Stimulated activated naive B cell treated with anti-CD40 and anti-IgM and Interleukin-4, amounts not matched to agents 10 μg/mL and 1 μg/mL and 100 μg/mL, for 72 hours (primary cell): ENCODE measurements around the gene HOXD12.

Experiments
- ATAC-seq, 2 donors: fragments of 150-1000 bp; cut with Tn5 transposase; replicated peaks; 2 replicates each; pipeline ENCODE4 v1.10.0; 2021; ENCODE audit warnings: moderate library complexity in 1 of 2
- DNase-seq: peaks from one replicate; pipeline ENCODE4 v3.0.0; 2021
- H3K27ac Mint-ChIP-seq: one replicate; pipeline ENCODE4 v1.8.0; 2022; ENCODE audit warnings: mild to moderate bottlenecking, mixed read lengths
- H3K27me3 Mint-ChIP-seq, 2 donors: one replicate each; pipeline ENCODE4 v1.8.0; 2022; ENCODE audit warnings: mixed read lengths in 2 of 2
- H3K36me3 Mint-ChIP-seq, 2 donors: one replicate each; pipeline ENCODE4 v1.8.0; 2022; ENCODE audit warnings: mixed read lengths in 2 of 2, mild to moderate bottlenecking in 1 of 2
- H3K4me1 Mint-ChIP-seq, 2 donors: one replicate each; pipeline ENCODE4 v1.8.0; 2022; ENCODE audit warnings: mixed read lengths in 2 of 2, mild to moderate bottlenecking in 1 of 2
- H3K4me3 Mint-ChIP-seq, 2 donors: one replicate each; pipeline ENCODE4 v1.8.0; 2022; ENCODE audit warnings: mild to moderate bottlenecking in 2 of 2, mixed read lengths in 2 of 2, moderate library complexity in 1 of 2
- H3K9me3 Mint-ChIP-seq, 2 donors: one replicate each; pipeline ENCODE4 v1.8.0; 2022; ENCODE audit warnings: mixed read lengths in 2 of 2, mild to moderate bottlenecking in 1 of 2

Gene HOXD12

DNA sequence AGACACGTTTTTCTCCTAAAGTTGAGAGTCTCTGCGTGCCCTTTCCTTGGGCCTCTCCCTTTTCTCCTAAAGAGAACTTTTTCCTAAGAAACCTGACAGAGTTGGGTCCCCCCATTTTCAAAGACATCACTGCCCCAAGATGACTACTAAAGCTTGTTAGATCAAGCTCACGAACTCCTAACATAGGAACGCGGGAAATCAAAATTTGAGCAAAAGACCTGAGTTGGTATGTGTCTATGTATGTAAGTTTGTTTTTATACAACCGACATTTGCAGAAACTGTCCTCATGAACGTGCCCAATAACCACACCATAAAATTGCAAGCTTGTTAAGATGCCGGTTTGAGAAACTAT lies 5.7 kb upstream of the HOXD12 start:
- DNase-seq (no peak), ATAC-seq (no peak)
- H3K4me3 Mint-ChIP-seq, result peak overlapping the region in 1 of 2 donors; percentile 19
- H3K4me1 Mint-ChIP-seq, result peaks cover 21 to 24% of the 10 kb centered on the region in 2 donors
- peaks cover 71 to 86% of the 10 kb centered on the region in 2 donors for H3K27me3 Mint-ChIP-seq
- peaks cover 0 to 6% of the 10 kb centered on the region in 2 donors for H3K9me3 Mint-ChIP-seq
- H3K36me3 Mint-ChIP-seq, result peaks cover 0 to 5% of the 10 kb centered on the region in 2 donors
- peak overlapping the region; percentile 84 for H3K27ac Mint-ChIP-seq

DNA sequence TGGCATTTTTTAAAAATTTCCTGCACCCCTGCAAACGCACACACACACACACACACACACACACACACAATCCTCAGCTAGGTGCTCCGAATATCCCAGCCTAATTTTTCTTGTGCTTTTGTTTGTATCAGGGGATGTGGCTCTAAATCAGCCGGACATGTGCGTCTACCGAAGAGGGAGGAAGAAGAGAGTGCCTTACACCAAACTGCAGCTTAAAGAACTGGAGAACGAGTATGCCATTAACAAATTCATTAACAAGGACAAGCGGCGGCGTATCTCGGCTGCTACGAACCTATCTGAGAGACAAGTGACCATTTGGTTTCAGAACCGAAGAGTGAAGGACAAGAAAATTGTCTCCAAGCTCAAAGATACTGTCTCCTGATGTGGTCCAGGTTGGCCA lies 5.2 kb upstream of the HOXD12 start:
- DNase-seq, result no peak
- H3K27ac Mint-ChIP-seq, result no peak overlapping the region

GRCh38 chr2:176095421-176095820 lies 4.2 kb upstream of the HOXD12 start:
- Mint-ChIP-seq H3K27me3 (peaks cover 69 to 89% of the 10 kb centered on the region in 2 donors), H3K36me3 (peaks cover 0 to 5% of the 10 kb centered on the region in 2 donors), H3K9me3 (peaks cover 0 to 6% of the 10 kb centered on the region in 2 donors), H3K4me3 (no peak overlapping the region), H3K27ac (no peak overlapping the region), H3K4me1 (peaks cover 21 to 24% of the 10 kb centered on the region in 2 donors)
- no peak for DNase-seq
- no peak for ATAC-seq

More for the DNA sequence above, 5.2 kb upstream of the HOXD12 start:
- H3K27me3 Mint-ChIP-seq, result peaks cover 69 to 86% of the 10 kb centered on the region in 2 donors
- H3K9me3 Mint-ChIP-seq, result peaks cover 0 to 6% of the 10 kb centered on the region in 2 donors
- H3K4me3 Mint-ChIP-seq, result no peak overlapping the region
- peaks cover 21 to 24% of the 10 kb centered on the region in 2 donors for H3K4me1 Mint-ChIP-seq
- H3K36me3 Mint-ChIP-seq, result peaks cover 0 to 5% of the 10 kb centered on the region in 2 donors
- no peak for ATAC-seq

DNA sequence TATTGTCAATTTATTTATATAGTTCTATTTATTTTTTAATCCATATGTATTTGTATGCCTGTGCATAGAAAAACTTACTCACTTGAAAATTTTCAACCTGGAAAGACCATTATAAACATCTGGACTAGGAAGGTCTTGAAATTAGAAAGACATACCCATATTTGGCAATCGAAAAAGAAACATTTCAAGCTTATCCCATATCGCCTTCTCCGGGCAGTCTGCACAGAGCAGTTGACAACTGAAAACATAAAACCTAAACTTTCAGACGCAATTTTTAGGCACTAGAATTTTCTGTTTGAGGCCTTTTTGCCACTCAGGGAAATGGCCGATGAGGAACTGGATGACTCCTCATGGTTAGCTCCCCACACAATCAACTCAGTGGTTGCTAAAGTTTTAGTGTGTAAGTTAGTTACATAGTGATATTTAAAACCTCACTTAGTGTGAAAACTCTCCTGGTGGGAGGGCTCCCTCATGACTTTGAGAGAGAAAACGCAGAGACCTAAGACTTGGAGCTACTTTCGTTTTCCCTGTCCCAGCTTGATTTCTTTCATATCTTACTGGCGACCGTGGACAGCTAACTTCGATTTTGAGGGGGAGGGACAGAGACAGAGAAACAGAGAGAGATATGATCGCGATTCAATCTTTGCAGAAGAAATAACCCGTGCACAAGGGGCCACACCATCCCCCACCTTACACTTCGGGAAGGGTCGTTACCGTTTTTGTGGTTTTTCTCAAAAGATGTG lies 3.2 kb upstream of the HOXD12 start:
- DNase-seq, result no peak
- no peak for ATAC-seq
- H3K27me3 Mint-ChIP-seq, result peaks cover 70 to 90% of the 10 kb centered on the region in 2 donors
- H3K36me3 Mint-ChIP-seq, result no peaks in the 10 kb centered on the region
- peaks cover 0 to 3% of the 10 kb centered on the region in 2 donors for H3K9me3 Mint-ChIP-seq
- peaks cover 21 to 24% of the 10 kb centered on the region in 2 donors for H3K4me1 Mint-ChIP-seq
- no peak overlapping the region for H3K27ac Mint-ChIP-seq
- H3K4me3 Mint-ChIP-seq, result peak overlapping the region; percentile 75 to 76

- Mint-ChIP-seq H3K4me3 (peak overlapping the region; percentile 75 to 76), H3K27ac (peak overlapping the region; percentile 21), H3K27me3 (peaks cover 70 to 90% of the 10 kb centered on the region in 2 donors), H3K4me1 (peaks cover 15 to 17% of the 10 kb centered on the region in 2 donors), H3K36me3 (no peaks in the 10 kb centered on the region), H3K9me3 (peaks cover 0 to 3% of the 10 kb centered on the region in 2 donors)
- ATAC-seq (peak; percentile 76 to 78), DNase-seq (peak; percentile 47)
These were observed 2.4 kb upstream of the HOXD12 start for GRCh38 chr2:176096986-176097819.

GRCh38 chr2:176097820-176098365 lies 1.7 kb upstream of the HOXD12 start:
- H3K27ac Mint-ChIP-seq, result peak overlapping the region; percentile 21

DNA sequence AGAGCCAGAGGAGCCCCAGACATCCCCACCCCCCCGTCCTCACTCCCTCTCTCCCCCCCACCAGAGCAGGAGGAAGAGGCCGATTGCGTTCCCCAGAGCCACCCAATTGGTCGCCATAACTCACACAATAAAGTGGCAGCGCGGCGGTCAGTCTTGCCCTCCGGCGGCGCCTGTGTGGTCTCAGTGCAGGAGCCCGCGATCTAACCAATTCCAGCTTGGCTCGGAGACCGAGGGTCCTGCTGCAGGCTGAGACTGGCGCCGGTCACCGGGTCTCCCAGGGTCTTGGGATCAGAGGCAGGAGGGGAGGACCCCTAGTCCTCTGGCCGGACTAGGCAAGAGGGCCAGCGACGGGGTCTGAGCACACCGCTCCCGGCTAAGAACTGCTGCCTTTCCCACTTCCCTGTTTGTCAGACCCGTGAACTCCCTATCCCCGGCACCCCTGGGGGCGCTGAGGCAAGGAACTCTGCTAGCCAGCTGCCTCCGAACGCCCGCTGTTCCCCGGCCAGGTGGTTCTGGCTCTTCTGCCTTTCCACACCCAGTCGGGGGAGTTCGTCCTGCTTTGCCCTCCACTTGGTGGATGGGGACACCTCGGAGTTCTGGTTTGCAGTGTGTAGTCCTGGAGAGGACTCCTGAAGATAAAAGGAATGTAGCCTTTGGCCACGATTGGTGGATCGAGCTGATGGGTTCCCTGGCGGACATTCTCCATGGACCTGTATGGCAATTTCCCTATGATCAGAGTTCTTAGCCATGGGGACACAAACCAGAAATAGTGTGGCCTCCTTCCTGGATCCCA lies 1.0 kb upstream of the HOXD12 start:
- Mint-ChIP-seq H3K4me3 (no peak overlapping the region), H3K36me3 (no peaks in the 10 kb centered on the region), H3K4me1 (peaks cover 14 to 17% of the 10 kb centered on the region in 2 donors), H3K9me3 (peaks cover 0 to 1% of the 10 kb centered on the region in 2 donors), H3K27ac (no peak overlapping the region), H3K27me3 (peaks cover 76 to 93% of the 10 kb centered on the region in 2 donors)
- DNase-seq (no peak), ATAC-seq (no peak)

More at GRCh38 chr2:176097820-176098365, 1.7 kb upstream of the HOXD12 start:
- peaks cover 15 to 17% of the 10 kb centered on the region in 2 donors for H3K4me1 Mint-ChIP-seq
- peak overlapping the region; percentile 75 to 76 for H3K4me3 Mint-ChIP-seq
- H3K9me3 Mint-ChIP-seq, result peaks cover 0 to 3% of the 10 kb centered on the region in 2 donors
- no peak for ATAC-seq
- peaks cover 76 to 94% of the 10 kb centered on the region in 2 donors for H3K27me3 Mint-ChIP-seq
- H3K36me3 Mint-ChIP-seq, result no peaks in the 10 kb centered on the region
- DNase-seq, result no peak

DNA sequence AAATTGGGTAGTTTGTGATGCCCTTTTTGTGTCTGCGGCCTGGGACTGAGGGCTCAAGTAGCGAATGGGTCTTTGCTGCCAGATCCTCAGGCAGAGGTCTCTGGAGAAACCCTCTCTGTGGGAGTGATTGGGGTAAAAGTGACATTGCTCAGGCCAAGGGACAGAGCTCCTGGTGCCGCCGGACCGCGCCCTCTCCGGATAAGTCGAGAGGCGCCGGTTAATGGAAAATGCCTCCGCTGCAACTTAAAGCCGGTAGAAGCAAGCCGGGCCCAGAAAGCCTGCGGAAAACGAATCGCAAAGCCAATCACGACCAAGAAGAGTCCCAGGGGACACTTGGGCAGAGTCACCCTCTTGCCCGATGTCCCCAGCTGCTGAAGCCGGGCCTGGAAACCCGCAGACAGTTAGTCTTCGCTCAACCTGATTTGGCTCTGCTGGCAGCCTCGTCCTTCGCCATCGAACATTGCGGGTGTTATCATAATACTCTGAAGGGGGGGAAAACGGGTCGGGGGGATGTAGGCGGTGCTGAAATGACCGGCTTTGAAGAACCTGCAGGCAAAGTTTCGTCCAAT lies 352 bp upstream of the HOXD12 start:
- peaks cover 76 to 93% of the 10 kb centered on the region in 2 donors for H3K27me3 Mint-ChIP-seq
- H3K4me1 Mint-ChIP-seq, result peaks cover 12 to 21% of the 10 kb centered on the region in 2 donors
- peaks cover 0 to 1% of the 10 kb centered on the region in 2 donors for H3K9me3 Mint-ChIP-seq
- DNase-seq, result no peak
- H3K4me3 Mint-ChIP-seq, result no peak overlapping the region
- H3K27ac Mint-ChIP-seq, result peak overlapping the region; percentile 51
- no peak for ATAC-seq
- no peaks in the 10 kb centered on the region for H3K36me3 Mint-ChIP-seq

- DNase-seq (no peak), ATAC-seq (no peak)
- peaks cover 76 to 93% of the 10 kb centered on the region in 2 donors for H3K27me3 Mint-ChIP-seq
- peak overlapping the region; percentile 60 for H3K27ac Mint-ChIP-seq
- H3K36me3 Mint-ChIP-seq, result peaks cover 2 to 3% of the 10 kb centered on the region in 2 donors
- H3K9me3 Mint-ChIP-seq, result peaks cover 0 to 2% of the 10 kb centered on the region in 2 donors
- H3K4me3 Mint-ChIP-seq, result no peak overlapping the region
- peaks cover 23 to 35% of the 10 kb centered on the region in 2 donors for H3K4me1 Mint-ChIP-seq
These were observed 1.0 kb downstream of the HOXD12 start for GRCh38 chr2:176100547-176101140.

DNA sequence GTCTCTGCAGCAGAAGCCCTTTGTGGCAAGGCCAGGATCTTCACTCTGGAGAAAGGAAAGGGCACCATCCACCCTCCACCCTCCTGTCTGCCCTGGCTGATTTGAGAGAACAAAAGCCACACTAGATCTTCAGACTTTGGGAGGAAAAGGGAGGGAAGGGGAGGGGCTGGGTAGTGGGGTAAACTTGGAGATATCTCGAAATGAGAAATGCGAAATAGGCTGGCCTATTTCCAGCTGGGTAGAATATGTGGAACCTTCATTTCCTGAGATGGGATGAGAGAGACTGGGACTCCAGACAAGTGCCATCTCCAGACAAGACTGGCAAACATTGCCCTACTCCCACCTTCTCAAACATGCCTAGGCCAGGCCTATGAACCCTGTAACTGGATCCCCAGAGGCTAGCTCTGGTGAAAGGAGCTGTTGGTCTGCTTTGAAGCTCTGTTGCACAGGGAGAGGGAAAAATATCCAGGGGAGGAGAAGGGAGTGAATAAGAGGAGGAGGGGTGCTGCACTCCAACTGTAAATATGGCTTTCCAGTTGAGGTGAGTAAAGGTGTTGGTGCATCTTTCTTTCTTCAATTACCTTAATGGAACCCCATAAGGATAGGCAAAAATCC lies 1.7 kb downstream of the HOXD12 start:
- no peak overlapping the region for H3K4me3 Mint-ChIP-seq
- H3K4me1 Mint-ChIP-seq, result peaks cover 29 to 42% of the 10 kb centered on the region in 2 donors
- DNase-seq, result no peak
- peaks cover 3 to 7% of the 10 kb centered on the region in 2 donors for H3K36me3 Mint-ChIP-seq
- peaks cover 83 to 97% of the 10 kb centered on the region in 2 donors for H3K27me3 Mint-ChIP-seq
- peaks cover 0 to 2% of the 10 kb centered on the region in 2 donors for H3K9me3 Mint-ChIP-seq
- ATAC-seq, result no peak
- no peak overlapping the region for H3K27ac Mint-ChIP-seq

DNA sequence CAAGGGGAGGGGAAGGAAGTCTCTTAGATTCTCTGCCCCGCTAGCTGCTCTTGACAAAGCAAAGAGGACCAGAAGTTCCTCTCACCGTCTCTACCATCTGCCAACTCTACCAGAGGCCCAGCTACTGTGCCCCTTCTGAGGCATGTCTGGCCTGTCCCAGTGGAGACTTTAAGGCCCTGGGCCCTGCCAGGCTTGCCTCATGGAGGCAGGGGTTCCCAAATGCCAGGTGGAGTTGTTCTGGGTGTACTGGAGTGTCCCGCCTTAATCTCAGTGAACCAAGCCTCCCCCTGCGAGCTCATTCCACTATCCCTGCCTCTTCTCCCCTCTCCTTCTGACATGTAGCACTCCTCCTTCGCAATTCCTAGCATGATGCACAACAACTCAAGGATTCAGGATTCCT lies 2.2 kb downstream of the HOXD12 start:
- peaks cover 81 to 95% of the 10 kb centered on the region in 2 donors for H3K27me3 Mint-ChIP-seq
- H3K4me1 Mint-ChIP-seq, result peaks cover 27 to 40% of the 10 kb centered on the region in 2 donors
- DNase-seq, result no peak
- peaks cover 0 to 2% of the 10 kb centered on the region in 2 donors for H3K9me3 Mint-ChIP-seq
- H3K36me3 Mint-ChIP-seq, result peaks cover 3 to 9% of the 10 kb centered on the region in 2 donors
- no peak overlapping the region for H3K4me3 Mint-ChIP-seq
- no peak for ATAC-seq
- H3K27ac Mint-ChIP-seq, result no peak overlapping the region

DNA sequence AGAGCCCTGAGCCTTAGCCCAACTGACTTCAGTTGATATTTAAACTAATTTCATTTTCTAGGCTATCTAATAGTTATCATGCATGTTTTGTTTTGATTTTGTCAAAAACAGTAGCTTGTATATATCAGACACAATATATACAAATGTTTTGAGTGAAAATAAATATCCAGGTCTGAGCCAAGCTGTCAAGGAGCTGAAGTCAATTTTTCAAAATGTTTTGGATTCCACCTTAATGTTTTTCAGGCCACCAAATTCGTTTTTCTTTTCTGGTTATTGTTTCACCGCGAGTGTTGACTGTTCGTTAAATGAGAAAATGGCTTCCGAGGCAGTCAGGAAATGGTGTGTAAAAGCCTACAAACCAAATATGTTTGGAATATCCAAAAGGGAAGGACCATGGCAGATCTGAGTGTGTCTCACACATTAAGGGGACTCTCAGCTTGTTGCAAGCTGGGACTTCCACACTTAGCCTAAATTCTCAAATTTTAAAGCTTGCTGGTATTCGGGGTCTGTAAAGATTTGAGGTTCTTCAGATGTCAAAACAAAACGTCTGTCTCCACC lies 2.8 kb downstream of the HOXD12 start:
- Mint-ChIP-seq H3K27ac (no peak overlapping the region), H3K27me3 (peaks cover 81 to 94% of the 10 kb centered on the region in 2 donors), H3K9me3 (peaks cover 0 to 2% of the 10 kb centered on the region in 2 donors), H3K4me1 (peaks cover 25 to 34% of the 10 kb centered on the region in 2 donors), H3K4me3 (no peak overlapping the region), H3K36me3 (peaks cover 3 to 9% of the 10 kb centered on the region in 2 donors)
- ATAC-seq, result no peak
- DNase-seq, result no peak
